ENCODE results near the gene SENP8.
"Not testable (repeated sequence)": the region's sequence is repeated elsewhere in the genome, so short reads cannot be mapped to it uniquely, and the experiment has no call there.

Gene SENP8

DNA sequence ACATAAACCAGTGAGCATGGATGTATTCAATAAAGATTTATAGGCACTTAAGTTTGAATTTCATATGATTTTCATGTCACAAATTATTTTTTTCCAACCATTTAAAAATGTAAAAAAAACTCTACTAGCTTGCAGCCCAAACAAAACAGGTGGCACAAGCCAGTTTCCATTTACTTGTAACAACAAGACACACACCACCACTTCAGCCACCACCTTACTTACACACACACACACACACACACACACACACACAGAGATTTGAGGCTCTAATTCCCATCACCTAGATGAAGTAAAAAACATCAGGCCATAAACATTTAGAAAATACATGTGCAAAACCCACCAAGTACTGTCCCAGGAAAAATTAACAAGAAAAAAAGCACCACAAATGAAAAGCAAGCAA lies 25.5 kb upstream of the SENP8 start:
- TF ChIP-seq, protein P1, sequence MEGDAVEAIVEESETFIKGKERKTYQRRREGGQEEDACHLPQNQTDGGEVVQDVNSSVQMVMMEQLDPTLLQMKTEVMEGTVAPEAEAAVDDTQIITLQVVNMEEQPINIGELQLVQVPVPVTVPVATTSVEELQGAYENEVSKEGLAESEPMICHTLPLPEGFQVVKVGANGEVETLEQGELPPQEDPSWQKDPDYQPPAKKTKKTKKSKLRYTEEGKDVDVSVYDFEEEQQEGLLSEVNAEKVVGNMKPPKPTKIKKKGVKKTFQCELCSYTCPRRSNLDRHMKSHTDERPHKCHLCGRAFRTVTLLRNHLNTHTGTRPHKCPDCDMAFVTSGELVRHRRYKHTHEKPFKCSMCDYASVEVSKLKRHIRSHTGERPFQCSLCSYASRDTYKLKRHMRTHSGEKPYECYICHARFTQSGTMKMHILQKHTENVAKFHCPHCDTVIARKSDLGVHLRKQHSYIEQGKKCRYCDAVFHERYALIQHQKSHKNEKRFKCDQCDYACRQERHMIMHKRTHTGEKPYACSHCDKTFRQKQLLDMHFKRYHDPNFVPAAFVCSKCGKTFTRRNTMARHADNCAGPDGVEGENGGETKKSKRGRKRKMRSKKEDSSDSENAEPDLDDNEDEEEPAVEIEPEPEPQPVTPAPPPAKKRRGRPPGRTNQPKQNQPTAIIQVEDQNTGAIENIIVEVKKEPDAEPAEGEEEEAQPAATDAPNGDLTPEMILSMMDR (IDR thresholded peaks at IDR 0.05; ENCODE audit: low read depth, low read length, missing control alignments): no peak
- Histone ChIP-seq H3K27me3 (replicated peaks) (no peaks in the 10 kb centered on the region), H3K36me3 (replicated peaks) (no peaks in the 10 kb centered on the region), H3K27ac (no peak overlapping the region), H3K4me3 (ENCODE audit: low read depth, low read length) (no peak overlapping the region)
- in situ Hi-C loops (cut with HindIII; ENCODE audit: low pct_ligation_motif_present, low sequenced_read_pairs): no loop called here
- no peak for DNase-seq

DNA sequence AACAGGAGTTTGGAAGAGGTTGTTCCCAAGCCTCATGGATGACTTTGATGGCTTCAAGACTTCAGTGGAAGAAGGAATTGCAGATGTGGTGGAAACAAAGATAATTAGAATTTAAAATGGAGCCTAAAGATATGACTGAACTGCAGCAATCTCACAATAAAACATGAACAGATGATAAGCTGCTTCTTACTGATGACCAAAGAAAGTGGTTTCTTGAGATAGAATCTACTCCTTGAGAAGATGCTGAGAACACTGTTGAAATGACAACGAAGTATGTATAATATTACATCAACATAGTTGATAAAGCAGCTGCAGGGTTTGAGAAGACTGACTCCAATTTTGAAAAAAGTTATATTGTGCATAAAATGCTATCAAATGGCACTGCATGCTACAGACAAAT lies 21.4 kb upstream of the SENP8 start:
- TF ChIP-seq, protein P1 (IDR thresholded peaks at IDR 0.05; ENCODE audit: low read depth, low read length, missing control alignments): no peak

DNA sequence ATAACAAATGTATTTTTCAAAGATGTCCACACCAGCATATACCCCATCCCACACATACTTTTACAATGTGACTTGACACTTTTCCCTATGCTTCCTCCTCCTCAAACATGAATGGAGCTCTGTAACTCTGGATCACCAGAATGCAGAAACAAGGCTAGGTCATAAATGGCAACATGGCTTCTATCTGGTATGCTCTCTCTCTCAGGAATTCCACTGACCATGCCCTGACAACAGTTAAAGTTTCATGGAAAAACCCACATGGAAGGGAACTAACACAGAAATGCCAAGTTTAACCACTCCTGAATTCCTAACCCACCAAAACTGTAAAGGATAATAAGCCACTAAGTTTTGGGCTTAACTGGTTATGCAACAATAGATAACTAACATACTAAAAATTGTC lies 20.2 kb upstream of the SENP8 start:
- TF ChIP-seq, protein P1 (IDR thresholded peaks at IDR 0.05; ENCODE audit: low read depth, low read length, missing control alignments): no peak
- Histone ChIP-seq H3K27me3 (replicated peaks) (no peaks in the 10 kb centered on the region), H3K27ac (no peak overlapping the region), H3K4me3 (ENCODE audit: low read depth, low read length) (no peak overlapping the region), H3K36me3 (replicated peaks) (no peaks in the 10 kb centered on the region)
- in situ Hi-C loops (cut with HindIII; ENCODE audit: low pct_ligation_motif_present, low sequenced_read_pairs): no loop called here
- DNase-seq: no peak

More for the DNA sequence above, 21.4 kb upstream of the SENP8 start:
- Histone ChIP-seq H3K36me3 (replicated peaks) (no peaks in the 10 kb centered on the region), H3K27ac (no peak overlapping the region), H3K4me3 (ENCODE audit: low read depth, low read length) (no peak overlapping the region), H3K27me3 (replicated peaks) (no peaks in the 10 kb centered on the region)
- in situ Hi-C loops (cut with HindIII; ENCODE audit: low pct_ligation_motif_present, low sequenced_read_pairs): no loop called here
- DNase-seq: no peak

DNA sequence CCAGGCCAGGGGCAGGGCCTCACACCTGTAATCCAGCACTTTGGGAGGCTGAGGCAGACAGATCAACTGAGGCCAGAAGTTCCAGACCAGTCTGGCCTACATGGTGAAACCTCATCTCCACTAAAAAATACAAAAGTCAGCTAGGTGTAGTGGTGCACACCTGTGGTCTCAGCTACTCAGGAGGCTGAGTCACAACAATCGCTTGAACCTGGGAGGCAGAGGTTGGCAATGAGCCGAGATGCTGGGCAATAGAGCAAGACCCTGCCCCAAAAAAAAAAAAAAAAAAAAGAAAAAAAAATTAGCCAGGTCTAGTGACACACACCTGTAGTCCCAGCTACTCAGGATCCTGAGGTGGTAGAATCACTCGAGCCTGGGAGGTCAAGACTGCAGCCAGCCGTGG lies 19.0 kb upstream of the SENP8 start:
- no peaks in the 10 kb centered on the region for H3K27me3 ChIP-seq (replicated peaks)
- no peak overlapping the region for H3K4me3 ChIP-seq (ENCODE audit: low read depth, low read length)
- in situ Hi-C loops (cut with HindIII; ENCODE audit: low pct_ligation_motif_present, low sequenced_read_pairs): no loop called here
- TF ChIP-seq, protein P1 (IDR thresholded peaks at IDR 0.05; ENCODE audit: low read depth, low read length, missing control alignments): no peak
- H3K27ac ChIP-seq: no peak overlapping the region
- no peaks in the 10 kb centered on the region for H3K36me3 ChIP-seq (replicated peaks)
- DNase-seq: no peak

DNA sequence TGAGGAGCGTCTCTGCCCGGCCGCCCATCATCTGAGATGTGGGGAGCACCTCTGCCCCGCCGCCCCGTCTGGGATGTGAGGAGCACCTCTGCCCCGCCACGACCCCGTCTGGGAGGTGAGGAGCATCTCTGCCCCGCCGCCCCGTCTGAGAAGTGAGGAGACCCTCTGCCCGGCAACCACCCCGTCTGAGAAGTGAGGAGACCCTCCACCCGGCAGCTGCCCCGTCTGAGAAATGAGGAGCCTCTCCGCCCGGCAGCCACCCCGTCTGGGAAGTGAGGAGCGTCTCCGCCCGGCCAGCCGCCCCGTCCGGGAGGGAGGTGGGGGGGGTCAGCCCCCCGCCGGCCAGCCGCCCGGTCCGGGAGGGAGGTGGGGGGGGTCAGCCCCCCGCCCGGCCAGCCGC lies 17.7 kb upstream of the SENP8 start:
- DNase-seq; H3K4me3 ChIP-seq (ENCODE audit: low read depth, low read length); H3K27ac ChIP-seq; H3K27me3 ChIP-seq (replicated peaks); in situ Hi-C loops (cut with HindIII; ENCODE audit: low pct_ligation_motif_present, low sequenced_read_pairs); H3K36me3 ChIP-seq (replicated peaks): not testable (repeated sequence)

DNA sequence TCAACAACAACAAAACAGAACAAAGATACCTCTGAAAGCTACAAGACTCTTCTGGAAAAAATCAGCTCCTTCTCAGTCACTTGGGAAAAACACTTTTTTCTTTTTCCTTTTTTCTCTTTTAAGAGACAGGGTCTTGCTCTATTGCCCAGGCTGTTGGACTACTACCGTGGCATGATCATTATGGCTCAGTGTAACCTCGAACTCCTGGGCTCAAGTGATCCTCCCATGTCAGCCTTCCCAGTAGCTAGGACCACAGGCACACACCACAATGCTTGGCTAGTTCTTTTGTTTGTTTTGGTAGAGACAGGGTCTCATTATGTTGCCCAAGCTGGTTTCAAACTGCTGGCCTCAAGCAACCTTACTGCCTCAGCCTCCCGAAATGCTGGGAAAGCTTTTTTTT lies 13.1 kb upstream of the SENP8 start:
- in situ Hi-C loops (cut with HindIII; ENCODE audit: low pct_ligation_motif_present, low sequenced_read_pairs): no loop called here
- no peak overlapping the region for H3K4me3 ChIP-seq (ENCODE audit: low read depth, low read length)
- TF ChIP-seq, protein P1 (IDR thresholded peaks at IDR 0.05; ENCODE audit: low read depth, low read length, missing control alignments): no peak

More for the DNA sequence above, 13.1 kb upstream of the SENP8 start:
- DNase-seq: no peak
- no peak overlapping the region for H3K27ac ChIP-seq
- no peaks in the 10 kb centered on the region for H3K36me3 ChIP-seq (replicated peaks)
- H3K27me3 ChIP-seq (replicated peaks): no peaks in the 10 kb centered on the region

Data from brain microvascular endothelial cell (primary cell).